A673 (cell line): Measurements from ENCODE around the gene PTER. TPM values are rescaled to one million over a fixed set of nuclear protein-coding genes. Genes with fewer than 3 reads are reported as not detected.

Experiments used
- BruUV-seq: library from RNA; stranded (reverse); fragments of 400-500 nt; replicated peaks from 2 replicates; lab custom pipeline; 2021; lab: Mats Ljungman, UMichigan
- CTCF ChIA-PET: fragments of 300-600 bp; sonication (Branson Sonifier 250); formaldehyde crosslinking; loops from one replicate; lab custom pipeline; 2022; ENCODE audit warnings: antibody characterized with exemption; lab: Charles Lee
- POLR2A ChIA-PET: fragments of 300-600 bp; sonication (Branson Sonifier 250); formaldehyde crosslinking; loops from one replicate; lab custom pipeline; 2022; ENCODE audit warnings: antibody characterized with exemption; ENCODE audit not compliant: low non-redundant PET; lab: Charles Lee
- DNase-seq: peaks from one replicate; pipeline ENCODE4 v3.0.0-alpha.2; 2015; ENCODE audit warnings: low spot score
- H3K27ac ChIP-seq: fragments of 200-600 bp; sonication (generic); 2 replicates; pipeline ENCODE4 v1.5.1; 2016; ENCODE audit warnings: mixed run types, low read depth, mild to moderate bottlenecking, mixed read lengths, antibody characterized with exemption, low read length; ENCODE audit not compliant: poor library complexity, severe bottlenecking
- H3K27me3 ChIP-seq: fragments of 200-600 bp; sonication (generic); replicated peaks from 2 replicates; pipeline ENCODE4 v1.6.1; 2017; ENCODE audit warnings: mixed run types, low read depth, mild to moderate bottlenecking, mixed read lengths, antibody characterized with exemption, low read length; ENCODE audit not compliant: insufficient read depth, poor library complexity
- H3K36me3 ChIP-seq: fragments of 200-600 bp; sonication (generic); 2 replicates; pipeline ENCODE4 v1.6.1; 2016; ENCODE audit warnings: mixed run types, mild to moderate bottlenecking, mixed read lengths, antibody characterized with exemption, low read length; ENCODE audit not compliant: insufficient read depth, poor library complexity, severe bottlenecking
- H3K4me1 ChIP-seq: fragments of 200-600 bp; sonication (generic); 2 replicates; pipeline ENCODE4 v1.6.1; 2017; ENCODE audit warnings: mixed run types, mild to moderate bottlenecking, mixed read lengths, antibody characterized with exemption, low read length; ENCODE audit not compliant: insufficient read depth, poor library complexity, severe bottlenecking
- H3K4me3 ChIP-seq: fragments of 200-600 bp; sonication (generic); 2 replicates; pipeline ENCODE4 v1.5.1; 2016; ENCODE audit warnings: low read depth, mixed run types, mild to moderate bottlenecking, mixed read lengths, low read length; ENCODE audit not compliant: poor library complexity, severe bottlenecking
- H3K9me3 ChIP-seq: fragments of 200-600 bp; sonication (generic); 2 replicates; pipeline ENCODE4 v1.6.1; 2016; ENCODE audit warnings: mixed run types, low read depth, mild to moderate bottlenecking, mixed read lengths, antibody characterized with exemption, low read length; ENCODE audit not compliant: poor library complexity, severe bottlenecking
- EZH2 ChIP-seq: fragments of 200-600 bp; sonication (generic); IDR thresholded peaks from 2 replicates; pipeline ENCODE4 v1.6.1; 2017; ENCODE audit warnings: borderline replicate concordance, low read depth, mild to moderate bottlenecking, mixed read lengths, antibody characterized with exemption, low read length; ENCODE audit not compliant: poor library complexity, severe bottlenecking
- intact Hi-C: fragments of 100-400 bp; cut with micrococcal nuclease; formaldehyde crosslinking; loops from one replicate; pipeline ENCODE4 v1.10.0; 2022; ENCODE audit not compliant: unreplicated experiment
- total RNA-seq: library from RNA; stranded (reverse); gene quantifications from 2 replicates; pipeline ENCODE4 v1.2.3, GENCODE V29; 2021
- TF ChIP-seq, protein P1 (sequence below): fragments of 300-800, 200-600 bp; sonication (generic); conservative IDR thresholded peaks from 2 replicates; pipeline ENCODE4 v1.5.1; 2017; ENCODE audit warnings: low read depth, mild to moderate bottlenecking, antibody characterized with exemption, low read length, moderate library complexity, mixed read lengths

PTER gene
- total RNA-seq, 1 experiment from 2014 or later: 1.4 TPM

DNA sequence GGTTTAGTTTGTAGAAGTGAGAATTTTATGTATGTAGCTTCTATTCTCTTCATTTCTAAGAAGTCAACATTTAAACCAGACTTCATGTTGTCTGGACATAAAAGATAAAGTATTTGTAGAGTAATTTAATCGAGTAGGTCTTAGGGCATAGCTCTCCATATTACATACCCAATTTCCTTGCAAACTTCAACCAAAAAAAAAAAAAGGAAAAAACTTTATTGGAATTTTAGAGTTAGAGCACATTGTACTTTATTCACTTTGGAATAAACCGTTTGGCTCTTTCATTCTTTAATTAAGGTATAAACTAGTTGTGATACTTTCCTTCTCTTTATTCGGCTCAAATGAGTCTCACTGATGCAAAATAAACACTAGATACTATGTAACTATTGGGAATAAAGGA, 36.0 kb downstream of the PTER start:
- Histone ChIP-seq H3K27me3 (peaks cover 33% of the 10 kb centered on the region), H3K4me1 (no peaks in the 10 kb centered on the region), H3K27ac (no peak overlapping the region), H3K4me3 (no peak overlapping the region), H3K9me3 (no peaks in the 10 kb centered on the region), H3K36me3 (no peaks in the 10 kb centered on the region)
- no peak for TF ChIP-seq EZH2
- TF ChIP-seq, protein P1, sequence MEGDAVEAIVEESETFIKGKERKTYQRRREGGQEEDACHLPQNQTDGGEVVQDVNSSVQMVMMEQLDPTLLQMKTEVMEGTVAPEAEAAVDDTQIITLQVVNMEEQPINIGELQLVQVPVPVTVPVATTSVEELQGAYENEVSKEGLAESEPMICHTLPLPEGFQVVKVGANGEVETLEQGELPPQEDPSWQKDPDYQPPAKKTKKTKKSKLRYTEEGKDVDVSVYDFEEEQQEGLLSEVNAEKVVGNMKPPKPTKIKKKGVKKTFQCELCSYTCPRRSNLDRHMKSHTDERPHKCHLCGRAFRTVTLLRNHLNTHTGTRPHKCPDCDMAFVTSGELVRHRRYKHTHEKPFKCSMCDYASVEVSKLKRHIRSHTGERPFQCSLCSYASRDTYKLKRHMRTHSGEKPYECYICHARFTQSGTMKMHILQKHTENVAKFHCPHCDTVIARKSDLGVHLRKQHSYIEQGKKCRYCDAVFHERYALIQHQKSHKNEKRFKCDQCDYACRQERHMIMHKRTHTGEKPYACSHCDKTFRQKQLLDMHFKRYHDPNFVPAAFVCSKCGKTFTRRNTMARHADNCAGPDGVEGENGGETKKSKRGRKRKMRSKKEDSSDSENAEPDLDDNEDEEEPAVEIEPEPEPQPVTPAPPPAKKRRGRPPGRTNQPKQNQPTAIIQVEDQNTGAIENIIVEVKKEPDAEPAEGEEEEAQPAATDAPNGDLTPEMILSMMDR: no peak
- intact Hi-C loops: no loop called here
- POLR2A ChIA-PET: no interaction called here
- CTCF ChIA-PET: no interaction called here
- BruUV-seq: no TSS peak
- DNase-seq: no peak

DNA sequence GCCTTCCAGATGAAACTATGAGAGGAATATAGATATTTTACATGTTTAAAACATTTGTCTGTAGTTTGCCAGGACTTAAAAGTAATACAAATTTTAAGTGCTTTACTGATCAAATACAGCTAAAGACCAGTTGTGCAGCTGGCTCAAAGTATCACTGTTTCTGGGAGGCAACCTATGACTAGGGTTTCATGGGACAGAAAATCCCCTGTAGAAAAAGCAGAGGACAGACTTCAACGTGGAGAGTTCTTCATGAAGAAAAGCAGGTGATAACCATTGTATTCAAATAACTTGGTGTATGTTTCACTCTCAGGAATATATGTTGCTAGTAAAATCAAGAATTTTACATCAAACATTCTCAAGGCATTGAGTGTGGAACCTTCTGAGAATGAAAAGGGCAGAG, 40.9 kb downstream of the PTER start:
- no peaks in the 10 kb centered on the region for H3K36me3 ChIP-seq
- ChIA-PET POLR2A (no interaction called here), CTCF (no interaction called here)
- no peak overlapping the region for H3K4me3 ChIP-seq
- DNase-seq: no peak
- no peak overlapping the region for H3K27ac ChIP-seq
- no peak for TF ChIP-seq EZH2
- TF ChIP-seq, protein P1: no peak
- H3K27me3 ChIP-seq: peaks cover 28% of the 10 kb centered on the region
- H3K4me1 ChIP-seq: no peaks in the 10 kb centered on the region
- no TSS peak for BruUV-seq
- intact Hi-C loops: no loop called here
- no peaks in the 10 kb centered on the region for H3K9me3 ChIP-seq

DNA sequence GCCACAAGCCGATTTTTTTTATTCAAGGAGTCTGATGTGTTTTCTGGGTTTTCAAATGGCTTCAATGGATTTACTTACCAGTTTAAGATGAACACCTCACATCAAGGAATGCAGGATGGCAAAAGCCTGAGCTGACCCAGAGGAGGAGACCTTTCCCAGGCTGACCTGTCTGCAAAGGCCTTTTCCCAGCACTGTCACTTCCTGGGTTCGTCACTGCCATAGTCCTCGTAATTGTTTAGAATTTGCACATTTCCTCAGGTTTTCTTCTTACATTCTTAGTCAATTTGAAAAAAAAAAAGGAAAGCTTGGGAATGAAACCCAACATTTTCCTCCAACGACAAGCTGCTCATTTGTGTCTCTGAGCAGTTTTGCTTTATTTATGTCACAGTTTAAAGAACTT, 42.0 kb downstream of the PTER start:
- intact Hi-C loops: no loop called here
- ChIA-PET POLR2A (no interaction called here), CTCF (no interaction called here)

More for the DNA sequence above, 42.0 kb downstream of the PTER start:
- TF ChIP-seq, protein P1: no peak
- no peak for TF ChIP-seq EZH2
- Histone ChIP-seq H3K27me3 (peaks cover 28% of the 10 kb centered on the region), H3K4me1 (no peaks in the 10 kb centered on the region), H3K27ac (no peak overlapping the region), H3K4me3 (no peak overlapping the region), H3K36me3 (no peaks in the 10 kb centered on the region), H3K9me3 (no peaks in the 10 kb centered on the region)
- DNase-seq: no peak
- no TSS peak for BruUV-seq
